Measurements from ENCODE around the gene CEP192. TPM values are rescaled to one million over a fixed set of nuclear protein-coding genes. Genes with fewer than 3 reads are reported as not detected.

CEP192 gene
- polyA plus RNA-seq, 1 donor, result 22.0 TPM

GRCh38 chr18:13145636-13146190 lies 154.6 kb downstream of the CEP192 start:
- no peak for DNase-seq

- no peak for DNase-seq
These were observed 156.0 kb downstream of the CEP192 start for GRCh38 chr18:13147130-13147529.

- no peak for DNase-seq
These were observed 160.5 kb downstream of the CEP192 start for GRCh38 chr18:13151656-13152055.

GRCh38 chr18:13158428-13158827 lies 167.3 kb downstream of the CEP192 start:
- no peak for DNase-seq

GRCh38 chr18:13159579-13159978 lies 168.4 kb downstream of the CEP192 start:
- no peak for DNase-seq

- no peak for DNase-seq
These were observed 170.2 kb downstream of the CEP192 start for GRCh38 chr18:13161276-13161899.

GRCh38 chr18:13163167-13163927 lies 172.2 kb downstream of the CEP192 start:
- no peak for DNase-seq

- DNase-seq, result no peak
These were observed 173.2 kb downstream of the CEP192 start for GRCh38 chr18:13164406-13164805.

GRCh38 chr18:13165636-13166423 lies 174.7 kb downstream of the CEP192 start:
- no peak for DNase-seq

- DNase-seq, result no peak
These were observed 182.5 kb downstream of the CEP192 start for GRCh38 chr18:13173578-13174145.

Other genes with a start within 250 kb of the CEP192 start
- 31.0 TPM for gene PTPN2, start 107.1 kb upstream of the CEP192 start, polyA plus RNA-seq (ENCODE audit: insufficient read length)
- gene SEH1L, start 43.4 kb upstream of the CEP192 start, polyA plus RNA-seq (ENCODE audit: insufficient read length), result 29.9 TPM
- gene LDLRAD4, start 227.4 kb downstream of the CEP192 start, polyA plus RNA-seq (ENCODE audit: insufficient read length), result 8.0 TPM

All from hindlimb muscle (tissue), 1 donor.